H9 (cell line): ENCODE results near the gene SLC5A7. TPM values are rescaled to one million over a fixed set of nuclear protein-coding genes. Genes with fewer than 3 reads are reported as not detected.

Experiments
- DNase-seq: peaks from one replicate; pipeline ENCODE4 v3.0.0-alpha.2; 2017
- H2AFZ ChIP-seq: one replicate; pipeline ENCODE4 v1.6.1; 2013; ENCODE audit warnings: mild to moderate bottlenecking, low read length, control low read depth, moderate library complexity
- H2AK5ac ChIP-seq: 2 replicates; pipeline ENCODE4 v1.6.1; 2013; ENCODE audit warnings: low read length, control low read depth, mixed read lengths; ENCODE audit not compliant: insufficient read length
- H2BK120ac ChIP-seq: one replicate; pipeline ENCODE4 v1.6.1; 2013; ENCODE audit warnings: low read depth, mild to moderate bottlenecking, low read length, control low read depth, inconsistent platforms; ENCODE audit not compliant: poor library complexity, severe bottlenecking
- H2BK12ac ChIP-seq: 2 replicates; pipeline ENCODE4 v1.6.1; 2013; ENCODE audit warnings: low read length, control low read depth, mixed read lengths, low read depth; ENCODE audit not compliant: insufficient read length
- H2BK15ac ChIP-seq: 2 replicates; pipeline ENCODE4 v1.6.1; 2013; ENCODE audit warnings: low read depth, low read length, control low read depth
- H2BK20ac ChIP-seq: one replicate; pipeline ENCODE4 v1.6.1; 2013; ENCODE audit warnings: low read depth, mild to moderate bottlenecking, low read length, control low read depth, inconsistent platforms; ENCODE audit not compliant: poor library complexity, severe bottlenecking
- H2BK5ac ChIP-seq: 2 replicates; pipeline ENCODE4 v1.6.1; 2013; ENCODE audit warnings: low read length, control low read depth, mixed read lengths; ENCODE audit not compliant: insufficient read length
- H3K14ac ChIP-seq: 2 replicates; pipeline ENCODE4 v1.6.1; 2013; ENCODE audit warnings: low read length, control low read depth; ENCODE audit not compliant: insufficient read depth
- H3K18ac ChIP-seq: 2 replicates; pipeline ENCODE4 v1.6.1; 2013; ENCODE audit warnings: low read depth, mild to moderate bottlenecking, mixed read lengths, low read length, control low read depth; ENCODE audit not compliant: insufficient read length
- H3K23ac ChIP-seq: 2 replicates; pipeline ENCODE4 v1.6.1; 2013; ENCODE audit warnings: low read length, control low read depth, mixed read lengths, low read depth; ENCODE audit not compliant: insufficient read length
- H3K23me2 ChIP-seq: 2 replicates; pipeline ENCODE4 v1.6.1; 2013; ENCODE audit warnings: low read depth, mild to moderate bottlenecking, mixed read lengths, low read length, control low read depth; ENCODE audit not compliant: insufficient read length, poor library complexity, severe bottlenecking
- H3K27ac ChIP-seq: 2 replicates; pipeline ENCODE4 v1.5.1; 2013; ENCODE audit warnings: low read length, control low read depth, mixed read lengths, low read depth; ENCODE audit not compliant: insufficient read length
- H3K27me3 ChIP-seq: 2 replicates; pipeline ENCODE4 v1.6.1; 2013; ENCODE audit warnings: low read length, control low read depth, inconsistent platforms; ENCODE audit not compliant: insufficient read depth
- H3K4ac ChIP-seq: 2 replicates; pipeline ENCODE4 v1.6.1; 2013; ENCODE audit warnings: low read depth, mild to moderate bottlenecking, control low read depth, inconsistent platforms, low read length, moderate library complexity
- H3K4me1 ChIP-seq: 2 replicates; pipeline ENCODE4 v1.6.1; 2013; ENCODE audit warnings: low read length, control low read depth, inconsistent platforms; ENCODE audit not compliant: insufficient read depth
- H3K4me2 ChIP-seq: 2 replicates; pipeline ENCODE4 v1.6.1; 2013; ENCODE audit warnings: low read length, control low read depth, mixed read lengths; ENCODE audit not compliant: insufficient read length, insufficient read depth
- H3K56ac ChIP-seq: 2 replicates; pipeline ENCODE4 v1.6.1; 2013; ENCODE audit warnings: low read depth, mild to moderate bottlenecking, mixed read lengths, low read length, control low read depth; ENCODE audit not compliant: insufficient read length
- H3K79me1 ChIP-seq: 2 replicates; pipeline ENCODE4 v1.6.1; 2013; ENCODE audit warnings: low read depth, mild to moderate bottlenecking, moderate library complexity, low read length, control low read depth, inconsistent platforms; ENCODE audit not compliant: insufficient read depth, poor library complexity, severe bottlenecking
- H3K79me2 ChIP-seq: 2 replicates; pipeline ENCODE4 v1.6.1; 2013; ENCODE audit warnings: low read length, control low read depth, inconsistent platforms; ENCODE audit not compliant: insufficient read depth
- H3K9ac ChIP-seq: 2 replicates; pipeline ENCODE4 v1.6.1; 2013; ENCODE audit warnings: low read length, control low read depth, mixed read lengths; ENCODE audit not compliant: insufficient read length; ENCODE audit errors: extremely low read depth
- H3K9me3 ChIP-seq: one replicate; pipeline ENCODE4 v1.6.1; 2013; ENCODE audit warnings: low read depth, low read length, inconsistent platforms; ENCODE audit not compliant: control insufficient read depth
- H3T11ph ChIP-seq: one replicate; pipeline ENCODE4 v1.6.1; 2013; ENCODE audit warnings: mild to moderate bottlenecking, low read length, control low read depth, inconsistent platforms
- H4K20me1 ChIP-seq: one replicate; pipeline ENCODE4 v1.6.1; 2013; ENCODE audit not compliant: control insufficient read depth, insufficient read length, insufficient read depth
- H4K5ac ChIP-seq: 2 replicates; pipeline ENCODE4 v1.6.1; 2013; ENCODE audit warnings: low read depth, mild to moderate bottlenecking, mixed read lengths, low read length, control low read depth; ENCODE audit not compliant: insufficient read length
- H4K8ac ChIP-seq: replicated peaks from 2 replicates; pipeline ENCODE4 v1.6.1; 2013; ENCODE audit warnings: low read length, control low read depth, mixed read lengths, low read depth; ENCODE audit not compliant: insufficient read length
- H4K91ac ChIP-seq: 2 replicates; pipeline ENCODE4 v1.6.1; 2013; ENCODE audit warnings: low read depth, mild to moderate bottlenecking, moderate library complexity, mixed read lengths, low read length, control low read depth; ENCODE audit not compliant: insufficient read length
- H3K27ac Mint-ChIP-seq, 3 experiments: 2 replicates in 2 of 3; 3 replicates in 1 of 3; pipeline ENCODE4 v1.8.0; 2020 to 2021; ENCODE audit warnings: mixed read lengths in 3 of 3, mild to moderate bottlenecking in 1 of 3, moderate library complexity in 1 of 3
- H3K27me3 Mint-ChIP-seq: 2 replicates; pipeline ENCODE4 v1.8.0; 2021; ENCODE audit warnings: low read depth, mild to moderate bottlenecking, moderate library complexity, mixed read lengths
- H3K36me3 Mint-ChIP-seq, 3 experiments: 2 replicates in 2 of 3; 3 replicates in 1 of 3; pipeline ENCODE4 v1.8.0; 2020 to 2021; ENCODE audit warnings: low read depth in 3 of 3, mixed read lengths in 3 of 3; ENCODE audit not compliant: insufficient read depth in 1 of 3
- H3K4me1 Mint-ChIP-seq, 2 experiments: 2 replicates each; pipeline ENCODE4 v1.8.0; 2020; ENCODE audit warnings: mixed read lengths in 2 of 2
- H3K4me3 Mint-ChIP-seq, 2 experiments: 2 replicates in 1 of 2; 3 replicates in 1 of 2; pipeline ENCODE4 v1.8.0; 2020 to 2021; ENCODE audit warnings: mild to moderate bottlenecking in 2 of 2, mixed read lengths in 2 of 2, moderate library complexity in 1 of 2
- H3K9me3 Mint-ChIP-seq, 2 experiments: 2 replicates in 1 of 2; 3 replicates in 1 of 2; pipeline ENCODE4 v1.8.0; 2020; ENCODE audit warnings: mild to moderate bottlenecking in 2 of 2, mixed read lengths in 2 of 2, moderate library complexity in 1 of 2
- WGBS: extraction: QIAGEN DNeasy Blood & Tissue Kit; methylation state at CpG from one replicate; pipeline ENCODE4 v1.1.7; 2013; ENCODE audit warnings: missing lambda C conversion rate, low lambda C conversion rate, mixed read lengths; ENCODE audit not compliant: insufficient read length; ENCODE audit errors: extremely low coverage; 5-methylcytosine and 5-hydroxymethylcytosine counted together
- total RNA-seq: library from RNA; stranded (reverse); gene quantifications from 2 replicates; pipeline ENCODE4 v1.2.1, GENCODE V29; 2021
- TF ChIP-seq, protein P1 (sequence below): fragments of 200-600 bp; sonication (generic); conservative IDR thresholded peaks from 3 replicates; pipeline ENCODE4 v1.8.0; 2021; ENCODE audit warnings: antibody characterized with exemption, mild to moderate bottlenecking

Gene SLC5A7
- total RNA-seq, 1 experiment from 2014 or later: 0.11 TPM

DNA sequence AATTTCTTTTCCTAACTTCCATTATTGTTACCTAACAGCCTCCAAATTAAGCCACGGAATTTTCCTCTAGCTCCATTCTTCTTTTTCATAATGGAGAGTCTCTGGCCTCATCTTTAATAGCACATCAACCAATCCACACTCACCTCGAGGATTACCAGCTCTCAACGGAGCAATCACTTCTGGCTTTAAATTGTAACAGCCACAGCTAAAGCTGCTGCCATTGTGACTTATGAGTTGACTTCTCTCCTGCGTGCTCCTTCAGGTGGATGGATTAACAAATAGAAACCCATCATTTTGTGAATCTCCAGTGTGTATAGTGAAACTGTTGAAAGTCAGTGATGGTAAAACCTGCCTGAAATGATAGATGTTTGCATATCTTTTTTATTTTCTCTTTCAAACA is 24.9 kb upstream of the SLC5A7 start:
- Mint-ChIP-seq H3K4me1 (no peaks in the 10 kb centered on the region), H3K27me3 (0 out of 2 replicates have a peak, but pooled peaks cover 1% of the 10 kb centered on the region), H3K27ac (no peak overlapping the region), H3K36me3 (no peaks in the 10 kb centered on the region), H3K4me3 (no peak overlapping the region), H3K9me3 (peaks cover 2 to 3% of the 10 kb centered on the region in 2 experiments; a peak in 2 of 5 replicates)
- Histone ChIP-seq H3K4me2 (no peak overlapping the region), H2AK5ac (no peak overlapping the region), H4K8ac (no peak overlapping the region), H2AFZ (no peak overlapping the region), H3K18ac (no peak overlapping the region), H3K14ac (no peak overlapping the region), H3K79me2 (no peaks in the 10 kb centered on the region), H3T11ph (no peak overlapping the region), H3K56ac (no peak overlapping the region), H3K9ac (no peak overlapping the region), H4K91ac (no peak overlapping the region), H4K20me1 (no peaks in the 10 kb centered on the region), H3K23ac (no peak overlapping the region), H3K79me1 (no peaks in the 10 kb centered on the region), H2BK20ac (no peak overlapping the region), H3K27ac (no peak overlapping the region), H2BK15ac (no peak overlapping the region), H2BK120ac (no peak overlapping the region), H3K23me2 (no peaks in the 10 kb centered on the region), H2BK12ac (no peak overlapping the region), H3K27me3 (no peaks in the 10 kb centered on the region), H3K4ac (no peak overlapping the region), H2BK5ac (no peak overlapping the region), H3K9me3 (no peaks in the 10 kb centered on the region), H4K5ac (no peak overlapping the region), H3K4me1 (no peaks in the 10 kb centered on the region)
- TF ChIP-seq, protein P1, sequence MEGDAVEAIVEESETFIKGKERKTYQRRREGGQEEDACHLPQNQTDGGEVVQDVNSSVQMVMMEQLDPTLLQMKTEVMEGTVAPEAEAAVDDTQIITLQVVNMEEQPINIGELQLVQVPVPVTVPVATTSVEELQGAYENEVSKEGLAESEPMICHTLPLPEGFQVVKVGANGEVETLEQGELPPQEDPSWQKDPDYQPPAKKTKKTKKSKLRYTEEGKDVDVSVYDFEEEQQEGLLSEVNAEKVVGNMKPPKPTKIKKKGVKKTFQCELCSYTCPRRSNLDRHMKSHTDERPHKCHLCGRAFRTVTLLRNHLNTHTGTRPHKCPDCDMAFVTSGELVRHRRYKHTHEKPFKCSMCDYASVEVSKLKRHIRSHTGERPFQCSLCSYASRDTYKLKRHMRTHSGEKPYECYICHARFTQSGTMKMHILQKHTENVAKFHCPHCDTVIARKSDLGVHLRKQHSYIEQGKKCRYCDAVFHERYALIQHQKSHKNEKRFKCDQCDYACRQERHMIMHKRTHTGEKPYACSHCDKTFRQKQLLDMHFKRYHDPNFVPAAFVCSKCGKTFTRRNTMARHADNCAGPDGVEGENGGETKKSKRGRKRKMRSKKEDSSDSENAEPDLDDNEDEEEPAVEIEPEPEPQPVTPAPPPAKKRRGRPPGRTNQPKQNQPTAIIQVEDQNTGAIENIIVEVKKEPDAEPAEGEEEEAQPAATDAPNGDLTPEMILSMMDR: no peak
- WGBS: no CpG with 5 or more reads among the region's 4 CpGs
- no peak for DNase-seq
